NT2/D1 (cell line): ENCODE measurements around the gene QKI.

Experiments used
- DNase-seq: peaks from one replicate; pipeline ENCODE4 v3.0.0-alpha.2; 2011; ENCODE audit warnings: low read depth, low spot score
- H3K27me3 ChIP-seq: 2 replicates; pipeline ENCODE4 v1.6.0; 2011; ENCODE audit warnings: mild to moderate bottlenecking; ENCODE audit not compliant: insufficient read length, insufficient read depth
- H3K36me3 ChIP-seq: 2 replicates; pipeline ENCODE4 v1.6.1; 2011; ENCODE audit warnings: mild to moderate bottlenecking, low read length, mixed read lengths; ENCODE audit not compliant: insufficient read depth, insufficient read length
- H3K4me1 ChIP-seq: 2 replicates; pipeline ENCODE4 v1.5.1; 2011; ENCODE audit not compliant: insufficient read depth, insufficient read length
- H3K4me3 ChIP-seq: 2 replicates; pipeline ENCODE4 v1.5.1; 2011; ENCODE audit warnings: low read depth; ENCODE audit not compliant: insufficient read length
- H3K9ac ChIP-seq: 2 replicates; pipeline ENCODE4 v1.6.0; 2011; ENCODE audit warnings: low read depth; ENCODE audit not compliant: insufficient read length
- H3K9me3 ChIP-seq: 2 replicates; pipeline ENCODE4 v1.5.1; 2011; ENCODE audit warnings: mild to moderate bottlenecking, low read length; ENCODE audit not compliant: insufficient read depth
- SUZ12 ChIP-seq: IDR thresholded peaks from 2 replicates; pipeline ENCODE4 v1.6.1; 2011; ENCODE audit not compliant: insufficient read length, insufficient read depth; ENCODE audit errors: extremely low read depth
- YY1 ChIP-seq: IDR thresholded peaks from 2 replicates; pipeline ENCODE4 v1.6.1; 2011; ENCODE audit not compliant: insufficient read length, insufficient read depth
- ZNF274 ChIP-seq: IDR thresholded peaks from 2 replicates; pipeline ENCODE4 v1.6.1; 2011; ENCODE audit warnings: mild to moderate bottlenecking, low read depth, low read length

QKI gene

DNA sequence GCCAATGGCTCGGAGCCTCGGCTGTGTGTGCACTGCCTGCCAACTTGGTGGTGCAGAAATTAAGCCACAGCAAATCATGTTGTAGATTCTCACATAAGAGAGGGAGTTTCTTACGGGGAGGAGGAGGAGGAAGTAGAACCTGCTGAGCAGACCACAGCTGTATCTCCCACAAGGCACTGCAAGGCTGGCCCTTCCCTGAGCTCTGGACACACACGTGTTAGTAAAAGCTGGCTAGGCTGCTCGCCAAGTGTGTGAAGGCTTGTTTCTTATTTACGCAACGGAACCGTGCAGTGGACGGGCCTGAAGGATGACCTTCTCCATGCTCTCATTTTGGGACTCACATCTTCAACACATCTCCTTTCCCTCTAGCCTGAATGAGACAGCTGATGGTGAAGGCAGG, 15.7 kb upstream of the QKI start:
- DNase-seq: no peak
- no peaks in the 10 kb centered on the region for H3K27me3 ChIP-seq

DNA sequence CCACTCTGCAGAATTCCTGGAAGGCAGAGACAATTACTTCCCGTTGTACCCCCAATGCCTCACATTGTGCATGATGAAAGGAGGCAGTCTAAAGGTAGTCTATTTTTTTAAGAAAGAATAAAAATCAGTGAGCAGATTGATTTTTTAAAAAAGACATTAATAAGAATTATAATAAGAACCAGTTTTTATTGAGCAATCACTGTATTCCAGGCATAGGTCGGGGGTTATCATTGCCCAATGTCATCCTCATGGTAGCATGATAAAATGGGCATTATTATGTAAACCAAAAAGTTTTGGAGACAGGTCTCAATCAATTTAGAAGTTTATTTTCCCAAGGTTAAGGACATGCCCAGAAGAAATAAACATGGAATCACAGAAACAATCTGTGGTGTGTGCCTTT, 14.0 kb upstream of the QKI start:
- H3K9ac ChIP-seq: no peak overlapping the region
- peaks cover under 1% of the 10 kb centered on the region for H3K4me1 ChIP-seq

More for the DNA sequence above, 15.7 kb upstream of the QKI start:
- no peak overlapping the region for H3K9ac ChIP-seq
- no peaks in the 10 kb centered on the region for H3K9me3 ChIP-seq
- H3K4me1 ChIP-seq: no peaks in the 10 kb centered on the region
- no peak overlapping the region for H3K4me3 ChIP-seq
- TF ChIP-seq YY1 (no peak), SUZ12 (no peak)
- H3K36me3 ChIP-seq: no peaks in the 10 kb centered on the region

DNA sequence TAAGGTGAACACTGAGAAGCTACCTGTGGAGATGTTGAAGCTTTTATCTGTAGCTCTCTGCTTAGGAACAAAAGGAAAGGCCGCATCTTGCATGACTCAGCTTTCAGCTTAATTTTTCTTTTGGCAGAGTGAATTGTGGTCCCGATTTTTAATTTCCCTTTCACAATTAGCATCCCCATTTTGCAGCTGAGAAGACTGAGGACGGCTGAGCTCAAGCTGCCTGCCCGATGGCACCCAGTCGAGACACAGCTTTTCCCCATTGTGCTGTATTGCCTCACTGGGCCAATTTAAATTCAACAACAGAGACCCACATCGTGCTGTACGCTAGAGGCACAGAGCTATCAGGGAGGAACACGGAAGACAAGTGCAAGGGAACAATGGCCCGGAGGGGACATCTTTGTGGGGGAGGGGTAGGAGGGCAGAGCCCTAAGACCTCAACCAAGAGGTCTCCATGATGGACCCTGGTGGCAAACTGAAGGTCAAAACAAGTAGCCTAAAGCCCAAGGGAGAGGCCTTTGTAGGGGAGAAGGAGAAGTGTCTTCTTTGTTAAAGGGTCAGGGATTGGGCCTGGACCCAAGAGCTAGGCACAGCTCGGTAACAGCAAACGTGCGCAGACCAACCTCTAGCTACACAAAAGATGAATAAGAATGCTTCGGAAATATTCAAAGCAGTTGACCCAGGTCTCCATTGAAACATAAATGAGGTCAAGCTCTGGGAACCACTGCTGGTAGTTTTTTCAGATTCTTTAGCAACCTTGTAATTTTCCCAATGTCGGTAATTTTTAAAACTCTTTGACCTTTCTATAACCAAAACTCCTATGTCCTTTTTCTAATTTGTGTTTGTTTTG, 13.3 kb upstream of the QKI start:
- Histone ChIP-seq H3K9ac (no peak overlapping the region), H3K9me3 (no peaks in the 10 kb centered on the region), H3K27me3 (no peaks in the 10 kb centered on the region), H3K4me3 (no peak overlapping the region), H3K4me1 (peaks cover 6% of the 10 kb centered on the region), H3K36me3 (no peaks in the 10 kb centered on the region)
- TF ChIP-seq SUZ12: no peak
- no peak for TF ChIP-seq ZNF274
- no peak for TF ChIP-seq YY1
- no peak for DNase-seq

More for the DNA sequence above, 14.0 kb upstream of the QKI start:
- Histone ChIP-seq H3K4me3 (no peak overlapping the region), H3K36me3 (no peaks in the 10 kb centered on the region), H3K27me3 (no peaks in the 10 kb centered on the region), H3K9me3 (no peaks in the 10 kb centered on the region)
- no peak for DNase-seq
- TF ChIP-seq SUZ12 (no peak), YY1 (no peak), ZNF274 (no peak)

DNA sequence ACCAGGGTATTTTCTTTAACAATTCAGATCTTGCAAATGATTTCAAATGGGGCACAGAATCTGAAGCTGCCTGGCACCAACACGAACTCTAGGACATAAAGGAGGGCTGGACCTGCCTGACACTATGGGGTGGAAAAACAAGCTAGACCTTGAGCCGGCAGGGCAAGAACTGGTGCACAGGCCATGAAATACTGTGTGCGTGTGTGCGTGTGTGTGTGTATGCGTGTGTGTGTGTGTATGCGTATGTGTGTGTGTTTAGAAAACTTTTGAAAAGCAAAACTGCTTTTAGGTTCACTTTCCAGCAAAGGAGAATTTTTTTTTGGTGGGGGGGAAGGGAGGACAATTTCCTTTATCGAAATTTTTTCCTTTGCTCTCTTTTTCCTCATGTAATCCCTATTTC, 11.9 kb upstream of the QKI start:
- no peak overlapping the region for H3K4me3 ChIP-seq
- peaks cover 6% of the 10 kb centered on the region for H3K4me1 ChIP-seq
- no peaks in the 10 kb centered on the region for H3K9me3 ChIP-seq
- H3K9ac ChIP-seq: no peak overlapping the region
- H3K27me3 ChIP-seq: no peaks in the 10 kb centered on the region
- no peaks in the 10 kb centered on the region for H3K36me3 ChIP-seq
- TF ChIP-seq YY1: no peak
- no peak for TF ChIP-seq SUZ12
- no peak for TF ChIP-seq ZNF274
- DNase-seq: no peak

- no peak for TF ChIP-seq SUZ12
- TF ChIP-seq ZNF274: no peak
- TF ChIP-seq YY1: no peak
- DNase-seq: no peak
These were observed 9.7 kb upstream of the QKI start for GRCh38 chr6:163404825-163405265.

GRCh38 chr6:163405412-163406309, 8.9 kb upstream of the QKI start:
- 0 out of 2 replicates have a peak, but pooled peaks cover 3% of the 10 kb centered on the region for H3K9me3 ChIP-seq
- TF ChIP-seq SUZ12 (no peak), ZNF274 (no peak), YY1 (no peak)
- no peaks in the 10 kb centered on the region for H3K27me3 ChIP-seq
- H3K9ac ChIP-seq: no peak overlapping the region
- peaks cover 6% of the 10 kb centered on the region for H3K4me1 ChIP-seq
- DNase-seq: no peak
- no peaks in the 10 kb centered on the region for H3K36me3 ChIP-seq
- no peak overlapping the region for H3K4me3 ChIP-seq

More at GRCh38 chr6:163404825-163405265, 9.7 kb upstream of the QKI start:
- Histone ChIP-seq H3K9me3 (0 out of 2 replicates have a peak, but pooled peaks cover 3% of the 10 kb centered on the region), H3K4me3 (no peak overlapping the region), H3K36me3 (no peaks in the 10 kb centered on the region), H3K4me1 (peaks cover 6% of the 10 kb centered on the region), H3K9ac (no peak overlapping the region), H3K27me3 (no peaks in the 10 kb centered on the region)

DNA sequence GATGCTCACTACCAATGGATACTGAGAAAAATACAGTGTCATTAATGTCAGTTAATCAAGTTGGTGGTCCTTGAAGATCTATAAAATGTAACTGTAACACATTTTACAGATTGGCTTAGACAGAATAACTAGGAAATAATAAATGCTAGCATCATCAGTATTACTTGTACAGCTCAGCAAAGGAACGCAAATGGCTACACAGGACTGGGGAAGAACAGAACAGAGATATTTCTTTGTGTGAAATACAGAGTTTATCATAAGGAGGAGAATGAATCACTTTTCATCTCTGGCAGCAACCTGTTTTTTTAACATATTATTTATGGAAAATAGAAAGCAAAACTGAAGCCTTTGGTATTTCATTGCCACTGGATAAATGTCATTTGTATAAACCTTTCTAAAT, 8.2 kb upstream of the QKI start:
- H3K9ac ChIP-seq: no peak overlapping the region
- 0 out of 2 replicates have a peak, but pooled peaks cover 3% of the 10 kb centered on the region for H3K9me3 ChIP-seq
- no peak overlapping the region for H3K4me3 ChIP-seq
- TF ChIP-seq YY1 (no peak), ZNF274 (no peak), SUZ12 (no peak)
- no peaks in the 10 kb centered on the region for H3K27me3 ChIP-seq
- DNase-seq: no peak
- no peaks in the 10 kb centered on the region for H3K36me3 ChIP-seq
- H3K4me1 ChIP-seq: peaks cover 6% of the 10 kb centered on the region
